ENCODE measurements around the gene SUPT6H. TPM values are rescaled to one million over a fixed set of nuclear protein-coding genes. Genes with fewer than 3 reads are reported as not detected.
A peak's percentile ranks its signal among the peaks of the same experiment; 100 is the strongest.

The SUPT6H gene
- total and polyA plus RNA-seq, 2 of the 8 experiments (the other 6 are each of a cell fraction or from before 2014, with no cell fraction given) = 32.0 to 59.9 TPM

GRCh38 chr17:28744972-28745785 is 83.2 kb downstream of the SUPT6H start:
- peaks cover 14% of the 10 kb centered on the region; the same call in 1 of the 2 replicates for H3K79me1 ChIP-seq (ENCODE audit: low read depth, low read length)
- H2AK5ac ChIP-seq (ENCODE audit: low read depth, low read length) = peak overlapping the region; percentile 70; the same call in 1 of the 2 replicates
- H4K8ac ChIP-seq (ENCODE audit: extremely low read depth, insufficient read depth, low read length) = peak overlapping the region; percentile 91; the same call in 1 of the 2 replicates
- peak overlapping the region; percentile 95 for H3K4ac ChIP-seq (replicated peaks; ENCODE audit: insufficient read length, low read depth, low read length)
- peak overlapping the region; percentile 94 for H3K56ac ChIP-seq (replicated peaks; ENCODE audit: insufficient read length, low read depth, low read length)
- no peaks in the 10 kb centered on the region for H3K9me3 ChIP-seq (ENCODE audit: insufficient read depth in 2 of 2, low read depth in 1 of 2, low read length in 1 of 2)
- ChIA-PET CTCF (ENCODE audit: partially characterized antibody) (interaction anchor here (0.7 to 11.7 kb wide), 5 partner anchors 9 to 134 kb away, joined by 3 to 316 read pairs (median 4); partner anchors contain the start of genes NEK8, RPL23A and TLCD1), POLR2A (ENCODE audit: partially characterized antibody) (interaction anchor here (0.6 to 15.3 kb wide), 18 partner anchors 9 to 208 kb away, joined by 3 to 813 read pairs (median 5); partner anchors contain the start of genes FAM222B, FLOT2, NEK8 and PROCA1)
- peaks cover 23% of the 10 kb centered on the region for H3K23me2 ChIP-seq (ENCODE audit: low read depth, low read length)
- H2BK20ac ChIP-seq (ENCODE audit: low read length) = peak overlapping the region; percentile 32; the same call in 1 of the 2 replicates
- peak overlapping the region; percentile 90 for H4K5ac ChIP-seq (ENCODE audit: insufficient read length, low read depth, low read length)
- DNase-seq (ENCODE audit: low read depth in 1 of 2, low spot score in 2 of 2) (peak in 1 of 2 experiments; percentile 65), FAIRE-seq (no peak)
- peak overlapping the region; percentile 99 for H2BK5ac ChIP-seq (ENCODE audit: low read depth, low read length)
- H3K18ac ChIP-seq (ENCODE audit: extremely low read depth, low read length) = peak overlapping the region; percentile 97
- H2BK15ac ChIP-seq (ENCODE audit: low read length) = peak overlapping the region; percentile 72; the same call in 1 of the 2 replicates
- no peaks in the 10 kb centered on the region for H3K27me3 ChIP-seq (replicated peaks in 1 of 4; ENCODE audit: control insufficient read depth in 3 of 4, extremely low read depth in 1 of 4, insufficient read depth in 3 of 4, low read length in 3 of 4)
- no peak overlapping the region for H2AFZ ChIP-seq (ENCODE audit: low read length)
- H2BK120ac ChIP-seq (replicated peaks; ENCODE audit: low read depth, low read length) = no peak overlapping the region
- H3K9ac ChIP-seq (replicated peaks in 1 of 4; ENCODE audit: extremely low read depth in 1 of 4, low read depth in 3 of 4, low read length in 3 of 4) = peak overlapping the region; percentile 78 to 98 (median 95)
- H4K20me1 ChIP-seq (replicated peaks in 1 of 2; ENCODE audit: control insufficient read depth in 1 of 2, insufficient read depth in 2 of 2, low read length in 2 of 2) = peaks cover 28% of the 10 kb centered on the region in 2 experiments
- H3K4me3 ChIP-seq (ENCODE audit: extremely low read depth in 1 of 4, insufficient read depth in 2 of 4, low read depth in 3 of 4, low read length in 4 of 4) = peak overlapping the region; percentile 94 to 99 (median 98)
- H3K36me3 ChIP-seq (ENCODE audit: control insufficient read depth in 2 of 4, insufficient read depth in 4 of 4, low read length in 3 of 4) = peaks cover 24 to 35% (median 26%) of the 10 kb centered on the region in 4 experiments
- H3K27ac ChIP-seq (ENCODE audit: low read depth, low read length) = peak overlapping the region; percentile 98
- WGBS, 2 experiments (ENCODE audit: extremely low coverage in 1 of 2, insufficient coverage in 1 of 2, insufficient read length in 1 of 2, insufficient replicate concordance in 2 of 2, low coverage in 1 of 2, low lambda C conversion rate in 2 of 2, missing lambda C conversion rate in 1 of 2) = 3% methylated on average over 25 of the region's 31 CpGs; no CpG with 5 or more reads in 1 of the 2 experiments
- peaks cover 19 to 38% of the 10 kb centered on the region in 2 experiments for H3K79me2 ChIP-seq (ENCODE audit: control insufficient read depth in 1 of 2, insufficient read depth in 2 of 2, low read length in 2 of 2)
- peaks cover 0 to 30% (median 25%) of the 10 kb centered on the region in 4 experiments; a peak in 6 of 7 replicates for H3K4me1 ChIP-seq (replicated peaks in 1 of 4; ENCODE audit: control insufficient read depth in 3 of 4, insufficient read depth in 4 of 4, low read length in 3 of 4)
- no peak overlapping the region for H3K23ac ChIP-seq (ENCODE audit: insufficient read length)
- no peak overlapping the region for H3K14ac ChIP-seq (ENCODE audit: insufficient read length)
- peak overlapping the region; percentile 80 for H2BK12ac ChIP-seq (ENCODE audit: low read depth, low read length)
- H4K91ac ChIP-seq (replicated peaks; ENCODE audit: insufficient read length, low read length) = peak overlapping the region; percentile 98
- peak overlapping the region; percentile 92 to 93 for H3K4me2 ChIP-seq (ENCODE audit: insufficient read depth in 1 of 2, low read depth in 2 of 2, low read length in 2 of 2)
- 0 out of 4 replicates have a peak, but pooled peaks have one; percentile 20 to 26 for TF ChIP-seq SIN3A (conservative IDR thresholded peaks at IDR 0.05 in 1 of 2, IDR thresholded peaks at IDR 0.05 in 1 of 2; ENCODE audit: low read depth in 1 of 2, low read length in 2 of 2)
- no peak for TF ChIP-seq KDM4A (IDR thresholded peaks at IDR 0.05; ENCODE audit: low read depth, low read length, severe bottlenecking)
- no peak for TF ChIP-seq YY1 (IDR thresholded peaks at IDR 0.05; ENCODE audit: low read depth, low read length)
- TF ChIP-seq MAX (IDR thresholded peaks at IDR 0.05) = 0 out of 2 replicates have a peak, but pooled peaks have one; percentile 19
- TF ChIP-seq SP4 (IDR thresholded peaks at IDR 0.05; ENCODE audit: low read length) = no peak
- no peak for TF ChIP-seq RNF2 (IDR thresholded peaks at IDR 0.05; ENCODE audit: borderline replicate concordance, low read depth, low read length, missing control alignments, poor library complexity, severe bottlenecking)
- TF ChIP-seq RFX5 (IDR thresholded peaks at IDR 0.05; ENCODE audit: borderline replicate concordance, low read depth, low read length) = no peak
- TF ChIP-seq ASH2L (IDR thresholded peaks at IDR 0.05; ENCODE audit: low read length) = peak; percentile 35
- peak; percentile 75; the same call in 1 of the 2 replicates for TF ChIP-seq CHD1 (IDR thresholded peaks at IDR 0.05; ENCODE audit: low read depth, low read length)

Measured in H1 (cell line).